Activated naive CD8-positive, alpha-beta T cell treated with anti-CD3 and anti-CD28 coated beads, Interleukin-2, amount 50 U/mL, for 24 hours (primary cell): Measurements from ENCODE around the gene MCCD1.

Experiments used
- ATAC-seq: fragments of 150-1000 bp; cut with Tn5 transposase; one replicate; pipeline ENCODE4 v1.10.0; 2021
- DNase-seq: peaks from one replicate; pipeline ENCODE4 v3.0.0; 2021
- H3K27ac Mint-ChIP-seq: one replicate; pipeline ENCODE4 v1.8.0; 2021; ENCODE audit warnings: mild to moderate bottlenecking, mixed read lengths
- H3K27me3 Mint-ChIP-seq: one replicate; pipeline ENCODE4 v1.8.0; 2021; ENCODE audit warnings: mixed read lengths
- H3K36me3 Mint-ChIP-seq: one replicate; pipeline ENCODE4 v1.8.0; 2021; ENCODE audit warnings: low read depth, mixed read lengths
- H3K4me1 Mint-ChIP-seq: one replicate; pipeline ENCODE4 v1.8.0; 2021; ENCODE audit warnings: mixed read lengths
- H3K4me3 Mint-ChIP-seq: one replicate; pipeline ENCODE4 v1.8.0; 2021; ENCODE audit warnings: mild to moderate bottlenecking, moderate library complexity, mixed read lengths
- H3K9me3 Mint-ChIP-seq: one replicate; pipeline ENCODE4 v1.8.0; 2021; ENCODE audit warnings: mixed read lengths

The MCCD1 gene

GRCh38 chr6:31578184-31579118 is 49.7 kb downstream of the MCCD1 start:
- Mint-ChIP-seq H3K36me3 (peaks cover 56% of the 10 kb centered on the region), H3K27me3 (no peaks in the 10 kb centered on the region), H3K4me1 (peaks cover 80% of the 10 kb centered on the region), H3K9me3 (no peaks in the 10 kb centered on the region), H3K4me3 (peak overlapping the region; percentile 99), H3K27ac (peak overlapping the region; percentile 87)
- no peak for ATAC-seq
- no peak for DNase-seq

GRCh38 chr6:31579119-31579505 is 50.4 kb downstream of the MCCD1 start:
- Mint-ChIP-seq H3K36me3 (peaks cover 53% of the 10 kb centered on the region), H3K27ac (peak overlapping the region; percentile 87), H3K4me1 (peaks cover 77% of the 10 kb centered on the region), H3K27me3 (no peaks in the 10 kb centered on the region), H3K4me3 (peak overlapping the region; percentile 99), H3K9me3 (no peaks in the 10 kb centered on the region)
- no peak for DNase-seq
- ATAC-seq = no peak
